ENCODE measurements around the gene OSBPL5. TPM values are rescaled to one million over a fixed set of nuclear protein-coding genes. Genes with fewer than 3 reads are reported as not detected.

OSBPL5 gene
- total and polyA plus RNA-seq, 5 donors from 2014 or later, result 0.22 to 2.2 (median 0.23) TPM; not detected in 2

- Mint-ChIP-seq H3K9me3 (no peaks in the 10 kb centered on the region), H3K27ac (no peak overlapping the region), H3K4me3 (no peak overlapping the region), H3K36me3 (no peaks in the 10 kb centered on the region), H3K27me3 (no peaks in the 10 kb centered on the region), H3K4me1 (peaks cover 0 to 5% (median 0%) of the 10 kb centered on the region in 4 donors)
- no peak overlapping the region for H3K27ac ChIP-seq (ENCODE audit: insufficient read depth, low read length, poor library complexity, severe bottlenecking)
- H3K36me3 ChIP-seq (ENCODE audit: control insufficient read depth, insufficient read depth, low read length), result no peaks in the 10 kb centered on the region
- no peaks in the 10 kb centered on the region for H3K9me3 ChIP-seq (ENCODE audit: control insufficient read depth in 2 of 2, low read length in 2 of 2)
- H3K27me3 ChIP-seq (ENCODE audit: control insufficient read depth, insufficient read depth, low read length), result no peaks in the 10 kb centered on the region
- no peak overlapping the region for H3K4me3 ChIP-seq (ENCODE audit: low read depth, low read length)
- no peak for DNase-seq
- ATAC-seq (ENCODE audit: low read depth in 2 of 2), result no peak
- no peaks in the 10 kb centered on the region for H3K4me1 ChIP-seq (ENCODE audit: control insufficient read depth, insufficient read depth, low read length, poor library complexity, severe bottlenecking)
Observed at GRCh38 chr11:3156661-3157311, 8.3 kb downstream of the OSBPL5 start.

DNA sequence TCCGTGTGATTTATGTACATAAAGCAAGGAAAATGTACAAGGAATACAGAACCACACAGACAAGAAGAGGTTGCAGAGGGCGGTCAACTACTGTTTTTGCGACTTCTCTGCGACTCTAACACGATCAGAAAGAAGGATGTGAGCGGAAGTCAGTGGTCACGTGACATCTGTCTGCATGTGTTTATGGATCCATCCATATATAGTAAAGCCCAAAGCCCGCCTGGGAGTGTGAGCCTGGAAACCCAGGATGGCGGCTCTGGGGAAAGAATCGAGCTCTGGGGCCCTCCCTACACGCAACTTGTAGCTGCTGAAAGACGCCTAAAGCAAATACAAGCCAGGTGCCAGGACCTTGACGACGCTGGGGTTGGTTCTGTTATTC lies 8.8 kb downstream of the OSBPL5 start:
- H3K4me1 ChIP-seq (ENCODE audit: control insufficient read depth, insufficient read depth, low read length, poor library complexity, severe bottlenecking), result no peaks in the 10 kb centered on the region
- H3K9me3 ChIP-seq (ENCODE audit: control insufficient read depth in 2 of 2, low read length in 2 of 2), result no peaks in the 10 kb centered on the region
- no peak overlapping the region for H3K27ac Mint-ChIP-seq
- H3K4me3 ChIP-seq (ENCODE audit: low read depth, low read length), result no peak overlapping the region
- no peaks in the 10 kb centered on the region for H3K27me3 Mint-ChIP-seq
- DNase-seq, result no peak
- no peaks in the 10 kb centered on the region for H3K27me3 ChIP-seq (ENCODE audit: control insufficient read depth, insufficient read depth, low read length)
- no peaks in the 10 kb centered on the region for H3K36me3 ChIP-seq (ENCODE audit: control insufficient read depth, insufficient read depth, low read length)
- ATAC-seq (ENCODE audit: low read depth in 2 of 2), result no peak
- H3K27ac ChIP-seq (ENCODE audit: insufficient read depth, low read length, poor library complexity, severe bottlenecking), result no peak overlapping the region
- H3K4me3 Mint-ChIP-seq, result no peak overlapping the region
- H3K4me1 Mint-ChIP-seq, result peaks cover 0 to 3% (median 0%) of the 10 kb centered on the region in 4 donors
- no peaks in the 10 kb centered on the region for H3K36me3 Mint-ChIP-seq
- H3K9me3 Mint-ChIP-seq, result no peaks in the 10 kb centered on the region

DNA sequence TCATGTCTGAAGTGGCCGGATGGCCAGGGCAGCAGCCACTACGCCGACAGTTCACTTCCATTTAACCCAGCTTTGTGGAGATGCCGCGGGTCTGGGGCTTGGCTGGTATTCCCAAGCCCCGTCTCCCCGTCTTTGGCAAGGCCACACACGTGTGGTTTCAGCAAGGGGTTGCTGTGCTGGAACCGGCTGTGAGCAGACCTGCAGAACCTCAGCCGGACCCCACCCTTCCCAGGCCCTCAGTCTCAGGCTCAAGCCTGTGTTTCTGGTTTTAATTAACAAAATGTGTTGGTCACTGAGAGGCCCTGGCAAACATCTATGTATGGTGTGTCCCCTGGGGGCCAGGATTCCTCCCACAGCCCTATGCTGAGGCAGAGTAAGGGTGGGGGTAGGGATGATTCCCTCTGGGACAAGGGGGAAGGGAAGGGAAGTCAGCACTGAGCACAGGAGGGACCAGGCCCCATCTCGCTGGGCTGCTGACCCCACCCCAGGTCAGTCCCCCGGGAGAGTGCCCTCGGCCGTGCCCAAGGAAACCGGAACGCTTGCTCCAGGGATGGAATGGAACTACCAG lies 9.3 kb downstream of the OSBPL5 start:
- DNase-seq, result no peak
- no peaks in the 10 kb centered on the region for H3K4me1 ChIP-seq (ENCODE audit: control insufficient read depth, insufficient read depth, low read length, poor library complexity, severe bottlenecking)
- no peaks in the 10 kb centered on the region for H3K4me1 Mint-ChIP-seq

DNA sequence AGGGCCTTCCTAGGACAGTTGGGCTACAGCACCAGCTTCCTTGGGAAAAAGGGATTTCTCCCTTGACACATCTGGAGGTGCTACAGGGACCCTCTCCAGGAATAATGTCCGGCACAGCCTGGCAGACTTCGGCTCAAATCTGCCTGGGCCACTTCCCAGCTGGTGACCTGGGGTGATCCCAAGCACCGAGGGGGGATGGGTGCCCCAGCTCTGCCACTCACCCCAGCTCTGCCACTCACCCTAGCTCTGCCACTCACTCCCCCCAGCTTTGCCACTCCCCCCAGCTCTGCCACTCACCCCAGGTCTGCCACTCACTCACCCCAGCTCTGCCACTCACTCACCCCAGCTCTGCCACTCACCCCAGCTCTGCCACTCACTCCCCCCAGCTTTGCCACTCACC lies 9.9 kb downstream of the OSBPL5 start:
- no peak overlapping the region for H3K27ac Mint-ChIP-seq
- Histone ChIP-seq H3K9me3 (ENCODE audit: control insufficient read depth in 2 of 2, low read length in 2 of 2) (no peaks in the 10 kb centered on the region), H3K4me3 (ENCODE audit: low read depth, low read length) (no peak overlapping the region), H3K27me3 (ENCODE audit: control insufficient read depth, insufficient read depth, low read length) (no peaks in the 10 kb centered on the region), H3K36me3 (ENCODE audit: control insufficient read depth, insufficient read depth, low read length) (no peaks in the 10 kb centered on the region), H3K4me1 (ENCODE audit: control insufficient read depth, insufficient read depth, low read length, poor library complexity, severe bottlenecking) (no peaks in the 10 kb centered on the region), H3K27ac (ENCODE audit: insufficient read depth, low read length, poor library complexity, severe bottlenecking) (no peak overlapping the region)
- no peaks in the 10 kb centered on the region for H3K27me3 Mint-ChIP-seq
- DNase-seq (no peak), ATAC-seq (ENCODE audit: low read depth in 2 of 2) (no peak)
- no peaks in the 10 kb centered on the region for H3K4me1 Mint-ChIP-seq
- no peaks in the 10 kb centered on the region for H3K9me3 Mint-ChIP-seq
- H3K36me3 Mint-ChIP-seq, result no peaks in the 10 kb centered on the region
- H3K4me3 Mint-ChIP-seq, result no peak overlapping the region

More for the DNA sequence above, 9.3 kb downstream of the OSBPL5 start:
- Mint-ChIP-seq H3K36me3 (no peaks in the 10 kb centered on the region), H3K4me3 (no peak overlapping the region), H3K27me3 (no peaks in the 10 kb centered on the region), H3K27ac (no peak overlapping the region), H3K9me3 (no peaks in the 10 kb centered on the region)
- H3K36me3 ChIP-seq (ENCODE audit: control insufficient read depth, insufficient read depth, low read length), result no peaks in the 10 kb centered on the region
- H3K27ac ChIP-seq (ENCODE audit: insufficient read depth, low read length, poor library complexity, severe bottlenecking), result no peak overlapping the region
- H3K4me3 ChIP-seq (ENCODE audit: low read depth, low read length), result no peak overlapping the region
- no peak for ATAC-seq (ENCODE audit: low read depth in 2 of 2)
- H3K9me3 ChIP-seq (ENCODE audit: control insufficient read depth in 2 of 2, low read length in 2 of 2), result no peaks in the 10 kb centered on the region
- no peaks in the 10 kb centered on the region for H3K27me3 ChIP-seq (ENCODE audit: control insufficient read depth, insufficient read depth, low read length)

DNA sequence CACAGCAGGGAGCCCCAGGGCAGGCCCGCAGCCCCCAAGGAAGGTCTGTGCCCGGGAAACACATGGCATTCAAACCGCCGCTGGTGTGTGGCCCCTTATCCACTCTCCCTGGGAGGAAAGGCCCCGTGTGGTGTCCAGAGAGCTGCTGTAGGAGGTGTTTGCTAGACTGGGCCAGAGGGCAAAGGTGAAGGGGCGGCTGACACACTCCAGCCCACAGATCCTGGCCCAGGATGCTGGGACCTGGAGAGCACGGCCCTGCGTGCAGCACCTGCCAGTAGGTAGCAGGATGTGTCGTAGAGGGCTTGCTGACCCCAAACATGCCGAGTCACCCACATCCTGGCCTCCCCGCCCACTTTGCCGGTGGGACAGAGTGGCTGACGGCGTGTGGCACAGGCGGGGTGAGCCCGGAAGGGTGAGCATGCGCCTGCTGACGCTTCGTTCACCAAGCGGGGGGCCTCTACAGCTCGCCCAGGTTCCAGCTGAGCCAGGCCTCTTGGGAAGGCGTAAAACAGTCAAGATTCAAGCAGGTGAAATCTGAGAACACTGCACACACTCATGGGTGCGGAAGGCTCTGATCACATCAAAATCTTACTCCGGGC lies 11.0 kb downstream of the OSBPL5 start:
- DNase-seq, result no peak
- Mint-ChIP-seq H3K36me3 (no peaks in the 10 kb centered on the region), H3K4me3 (no peak overlapping the region), H3K27ac (no peak overlapping the region), H3K9me3 (no peaks in the 10 kb centered on the region), H3K4me1 (no peaks in the 10 kb centered on the region), H3K27me3 (no peaks in the 10 kb centered on the region)
- no peak overlapping the region for H3K27ac ChIP-seq (ENCODE audit: insufficient read depth, low read length, poor library complexity, severe bottlenecking)
- H3K4me3 ChIP-seq (ENCODE audit: low read depth, low read length), result no peak overlapping the region
- no peak for ATAC-seq (ENCODE audit: low read depth in 2 of 2)
- H3K36me3 ChIP-seq (ENCODE audit: control insufficient read depth, insufficient read depth, low read length), result no peaks in the 10 kb centered on the region
- H3K27me3 ChIP-seq (ENCODE audit: control insufficient read depth, insufficient read depth, low read length), result no peaks in the 10 kb centered on the region
- H3K9me3 ChIP-seq (ENCODE audit: control insufficient read depth in 2 of 2, low read length in 2 of 2), result no peaks in the 10 kb centered on the region
- no peaks in the 10 kb centered on the region for H3K4me1 ChIP-seq (ENCODE audit: control insufficient read depth, insufficient read depth, low read length, poor library complexity, severe bottlenecking)

DNA sequence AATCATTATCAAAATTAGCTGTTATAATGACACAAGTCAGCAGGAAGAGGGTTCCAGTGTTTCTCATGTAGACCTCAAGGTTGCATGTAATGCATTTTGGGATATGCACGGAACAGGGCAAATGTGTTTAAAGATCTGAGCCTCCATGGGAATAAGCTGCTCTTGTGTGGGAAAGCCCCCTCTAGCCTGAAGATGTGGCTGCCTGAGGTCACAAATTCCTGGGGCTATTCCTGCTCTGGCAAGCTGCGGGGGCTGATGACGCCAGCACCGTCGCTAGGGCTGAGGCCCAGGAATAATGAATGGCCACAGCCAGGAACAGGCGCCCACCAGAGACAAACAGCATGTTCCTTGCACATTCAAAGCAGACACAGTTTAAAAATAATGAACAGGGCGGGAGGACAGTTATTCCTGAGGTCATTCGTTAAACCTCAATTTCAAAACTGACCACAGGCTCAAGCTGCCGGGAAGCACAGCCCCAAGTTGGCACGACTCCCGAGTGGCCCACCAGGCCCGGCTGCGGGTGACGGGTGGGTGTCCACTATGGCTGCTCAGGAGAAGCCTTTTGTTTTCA lies 11.7 kb downstream of the OSBPL5 start:
- H3K9me3 ChIP-seq (ENCODE audit: control insufficient read depth in 2 of 2, low read length in 2 of 2), result no peaks in the 10 kb centered on the region
- H3K27ac Mint-ChIP-seq, result no peak overlapping the region
- H3K4me1 ChIP-seq (ENCODE audit: control insufficient read depth, insufficient read depth, low read length, poor library complexity, severe bottlenecking), result no peaks in the 10 kb centered on the region
- no peak overlapping the region for H3K27ac ChIP-seq (ENCODE audit: insufficient read depth, low read length, poor library complexity, severe bottlenecking)
- H3K4me3 Mint-ChIP-seq, result no peak overlapping the region
- ATAC-seq (ENCODE audit: low read depth in 2 of 2), result no peak
- no peaks in the 10 kb centered on the region for H3K9me3 Mint-ChIP-seq
- no peak for DNase-seq
- H3K4me1 Mint-ChIP-seq, result no peaks in the 10 kb centered on the region
- H3K4me3 ChIP-seq (ENCODE audit: low read depth, low read length), result no peak overlapping the region
- H3K27me3 ChIP-seq (ENCODE audit: control insufficient read depth, insufficient read depth, low read length), result no peaks in the 10 kb centered on the region
- no peaks in the 10 kb centered on the region for H3K36me3 ChIP-seq (ENCODE audit: control insufficient read depth, insufficient read depth, low read length)
- no peaks in the 10 kb centered on the region for H3K27me3 Mint-ChIP-seq
- no peaks in the 10 kb centered on the region for H3K36me3 Mint-ChIP-seq

GRCh38 chr11:3152471-3153110 lies 12.5 kb downstream of the OSBPL5 start:
- H3K27me3 ChIP-seq (ENCODE audit: control insufficient read depth, insufficient read depth, low read length), result no peaks in the 10 kb centered on the region
- Mint-ChIP-seq H3K27ac (no peak overlapping the region), H3K4me1 (no peaks in the 10 kb centered on the region), H3K36me3 (no peaks in the 10 kb centered on the region), H3K9me3 (no peaks in the 10 kb centered on the region), H3K27me3 (no peaks in the 10 kb centered on the region), H3K4me3 (no peak overlapping the region)
- H3K36me3 ChIP-seq (ENCODE audit: control insufficient read depth, insufficient read depth, low read length), result no peaks in the 10 kb centered on the region
- ATAC-seq (ENCODE audit: low read depth in 2 of 2), result no peak
- no peaks in the 10 kb centered on the region for H3K4me1 ChIP-seq (ENCODE audit: control insufficient read depth, insufficient read depth, low read length, poor library complexity, severe bottlenecking)
- H3K4me3 ChIP-seq (ENCODE audit: low read depth, low read length), result no peak overlapping the region
- no peak for DNase-seq
- H3K27ac ChIP-seq (ENCODE audit: insufficient read depth, low read length, poor library complexity, severe bottlenecking), result no peak overlapping the region
- H3K9me3 ChIP-seq (ENCODE audit: control insufficient read depth in 2 of 2, low read length in 2 of 2), result no peaks in the 10 kb centered on the region

Measured in CD4-positive, CD25-positive, alpha-beta regulatory T cell (primary cell).